Measurements from ENCODE around the gene SELENOK. TPM values are rescaled to one million over a fixed set of nuclear protein-coding genes. Genes with fewer than 3 reads are reported as not detected.

Gene SELENOK
- polyA plus RNA-seq, 1 experiment: 20.3 TPM

DNA sequence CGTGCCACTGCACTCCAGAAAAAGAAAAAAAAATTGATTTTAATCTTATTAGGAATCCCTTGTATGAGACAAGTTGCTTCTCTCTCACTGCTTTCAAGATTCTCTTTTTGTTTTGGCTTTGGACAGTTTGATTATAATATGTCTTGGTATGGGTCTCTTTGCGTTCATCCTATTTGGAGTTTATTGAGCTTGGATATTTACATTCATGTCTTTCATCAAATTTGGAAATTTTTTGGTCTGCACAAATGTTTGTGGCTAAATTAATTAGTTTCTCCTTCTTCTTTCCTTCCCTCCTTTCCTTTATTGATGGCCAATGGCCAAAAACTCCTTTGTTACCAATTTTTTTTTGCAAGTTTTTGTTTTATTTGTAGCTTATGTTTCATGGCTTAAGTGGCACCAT lies 28.1 kb upstream of the SELENOK start:
- no peak overlapping the region for H3K4me3 ChIP-seq (ENCODE audit: low read depth, low read length)
- H3K36me3 ChIP-seq (ENCODE audit: control insufficient read depth, insufficient read depth, low read length): no peaks in the 10 kb centered on the region
- no peak for DNase-seq (ENCODE audit: low read depth)
- TF ChIP-seq, protein P1, sequence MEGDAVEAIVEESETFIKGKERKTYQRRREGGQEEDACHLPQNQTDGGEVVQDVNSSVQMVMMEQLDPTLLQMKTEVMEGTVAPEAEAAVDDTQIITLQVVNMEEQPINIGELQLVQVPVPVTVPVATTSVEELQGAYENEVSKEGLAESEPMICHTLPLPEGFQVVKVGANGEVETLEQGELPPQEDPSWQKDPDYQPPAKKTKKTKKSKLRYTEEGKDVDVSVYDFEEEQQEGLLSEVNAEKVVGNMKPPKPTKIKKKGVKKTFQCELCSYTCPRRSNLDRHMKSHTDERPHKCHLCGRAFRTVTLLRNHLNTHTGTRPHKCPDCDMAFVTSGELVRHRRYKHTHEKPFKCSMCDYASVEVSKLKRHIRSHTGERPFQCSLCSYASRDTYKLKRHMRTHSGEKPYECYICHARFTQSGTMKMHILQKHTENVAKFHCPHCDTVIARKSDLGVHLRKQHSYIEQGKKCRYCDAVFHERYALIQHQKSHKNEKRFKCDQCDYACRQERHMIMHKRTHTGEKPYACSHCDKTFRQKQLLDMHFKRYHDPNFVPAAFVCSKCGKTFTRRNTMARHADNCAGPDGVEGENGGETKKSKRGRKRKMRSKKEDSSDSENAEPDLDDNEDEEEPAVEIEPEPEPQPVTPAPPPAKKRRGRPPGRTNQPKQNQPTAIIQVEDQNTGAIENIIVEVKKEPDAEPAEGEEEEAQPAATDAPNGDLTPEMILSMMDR (IDR thresholded peaks at IDR 0.05; ENCODE audit: insufficient read depth, low read depth, low read length): no peak
- ChIA-PET POLR2A (no interaction called here), CTCF (interaction anchor here (0.6 to 3.5 kb wide), 3 partner anchors 8 to 387 kb away, joined by 3 to 13 read pairs (median 3); no protein-coding TSS in a partner anchor)
- no peaks in the 10 kb centered on the region for H3K27me3 ChIP-seq (ENCODE audit: control insufficient read depth, insufficient read depth, low read length)

DNA sequence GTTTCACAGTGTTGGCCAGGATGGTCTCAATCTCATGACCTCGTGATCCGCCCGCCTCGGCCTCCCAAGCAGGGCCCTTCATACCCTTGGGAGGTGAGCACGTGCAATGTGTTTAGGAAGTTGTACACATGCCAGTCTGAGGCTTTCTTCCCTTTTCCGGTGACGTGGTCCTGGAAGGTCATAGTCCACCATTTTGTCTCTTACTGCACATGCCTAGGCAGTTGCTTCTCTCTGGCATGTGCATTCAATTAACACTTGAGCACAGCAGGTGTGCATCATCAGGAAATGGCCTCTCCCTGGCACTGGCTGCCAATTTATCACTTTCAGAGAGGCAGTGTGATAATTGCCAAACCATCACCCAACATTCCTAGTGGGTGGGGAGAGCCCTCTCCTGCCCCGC lies 21.7 kb upstream of the SELENOK start:
- H3K36me3 ChIP-seq (ENCODE audit: control insufficient read depth, insufficient read depth, low read length): no peaks in the 10 kb centered on the region
- CTCF ChIA-PET: no interaction called here
- TF ChIP-seq, protein P1 (IDR thresholded peaks at IDR 0.05; ENCODE audit: insufficient read depth, low read depth, low read length): no peak

DNA sequence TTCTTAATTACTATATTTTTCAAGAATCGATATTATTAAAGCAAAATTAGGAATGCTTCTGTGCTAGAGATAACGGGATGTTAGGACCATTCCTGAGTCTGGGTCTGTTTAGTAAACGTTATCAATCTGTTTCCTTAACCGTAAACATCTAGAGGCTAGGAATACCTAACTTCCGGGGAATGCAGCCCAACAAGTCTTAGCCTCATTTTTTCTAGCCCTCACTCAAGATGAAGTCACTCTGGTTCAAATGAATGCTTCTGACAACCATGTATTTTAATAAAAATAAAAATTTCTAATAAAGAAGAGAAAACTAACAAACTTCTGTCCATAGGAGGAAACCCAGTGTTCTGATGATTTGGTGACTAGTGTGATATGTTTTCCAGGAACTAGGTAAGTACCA lies 11.1 kb upstream of the SELENOK start:
- no peak for DNase-seq (ENCODE audit: low read depth)
- Histone ChIP-seq H3K27me3 (ENCODE audit: control insufficient read depth, insufficient read depth, low read length) (no peaks in the 10 kb centered on the region), H3K4me3 (ENCODE audit: low read depth, low read length) (no peak overlapping the region), H3K36me3 (ENCODE audit: control insufficient read depth, insufficient read depth, low read length) (no peaks in the 10 kb centered on the region)
- TF ChIP-seq, protein P1 (IDR thresholded peaks at IDR 0.05; ENCODE audit: insufficient read depth, low read depth, low read length): no peak
- POLR2A ChIA-PET: no interaction called here
- CTCF ChIA-PET: no interaction called here

More for the DNA sequence above, 21.7 kb upstream of the SELENOK start:
- POLR2A ChIA-PET: no interaction called here
- DNase-seq (ENCODE audit: low read depth): no peak
- no peak overlapping the region for H3K4me3 ChIP-seq (ENCODE audit: low read depth, low read length)
- H3K27me3 ChIP-seq (ENCODE audit: control insufficient read depth, insufficient read depth, low read length): no peaks in the 10 kb centered on the region

DNA sequence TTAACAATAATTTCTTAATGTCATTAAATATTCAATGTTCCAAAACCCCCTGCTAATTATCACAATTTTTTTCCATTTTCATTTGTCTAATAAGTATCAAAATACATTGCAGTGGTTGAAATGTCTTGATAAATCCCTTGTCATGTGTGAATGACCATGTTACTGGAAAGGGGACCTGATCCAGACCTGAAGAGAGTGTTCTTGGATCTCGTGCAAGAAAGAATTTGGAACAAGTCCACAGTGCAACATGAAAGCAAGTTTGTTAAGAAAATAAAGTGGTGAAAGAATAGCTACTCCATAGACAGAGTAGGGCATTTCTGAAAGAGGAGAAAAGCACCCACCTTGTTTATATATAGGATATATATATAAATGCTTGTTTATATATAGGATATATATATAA lies 10.4 kb upstream of the SELENOK start:
- TF ChIP-seq, protein P1 (IDR thresholded peaks at IDR 0.05; ENCODE audit: insufficient read depth, low read depth, low read length): no peak
- DNase-seq (ENCODE audit: low read depth): no peak
- peaks cover 3% of the 10 kb centered on the region; the same call in 1 of the 2 replicates for H3K27me3 ChIP-seq (ENCODE audit: control insufficient read depth, insufficient read depth, low read length)
- CTCF ChIA-PET: no interaction called here
- POLR2A ChIA-PET: no interaction called here
- H3K4me3 ChIP-seq (ENCODE audit: low read depth, low read length): no peak overlapping the region
- no peaks in the 10 kb centered on the region for H3K36me3 ChIP-seq (ENCODE audit: control insufficient read depth, insufficient read depth, low read length)

DNA sequence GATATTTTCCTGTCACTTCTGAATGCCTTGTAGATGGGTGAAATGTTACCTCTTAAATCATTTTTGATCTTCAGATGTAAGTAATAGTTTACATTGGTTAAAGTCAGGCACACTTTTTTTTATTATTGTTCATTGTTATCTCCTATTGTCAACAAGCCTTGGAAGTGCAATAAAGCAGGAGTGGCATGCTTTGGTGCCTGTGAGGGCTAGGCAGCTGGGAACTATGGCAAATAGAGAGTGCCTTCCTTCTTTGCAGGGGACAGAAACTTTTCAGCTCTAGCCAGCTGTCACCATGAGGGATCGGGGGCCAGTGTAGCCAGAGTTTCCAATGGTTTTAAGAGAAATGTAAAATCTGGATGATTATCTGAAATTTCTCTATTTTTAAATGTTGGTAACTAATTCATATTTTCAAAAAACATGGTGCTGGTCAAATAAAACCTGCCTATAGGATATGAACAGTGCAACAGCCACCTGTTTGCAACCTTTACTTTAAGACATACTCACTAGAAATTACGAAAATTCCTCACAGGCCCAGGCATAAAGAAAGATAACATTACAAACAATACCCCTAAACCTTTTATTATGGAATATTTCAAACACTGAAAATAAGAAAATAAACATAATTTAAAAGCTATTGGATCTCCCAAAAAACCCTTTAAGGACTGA lies 9.1 kb upstream of the SELENOK start:
- ChIA-PET CTCF (no interaction called here), POLR2A (no interaction called here)
- peaks cover 4% of the 10 kb centered on the region; the same call in 1 of the 2 replicates for H3K27me3 ChIP-seq (ENCODE audit: control insufficient read depth, insufficient read depth, low read length)
- H3K36me3 ChIP-seq (ENCODE audit: control insufficient read depth, insufficient read depth, low read length): no peaks in the 10 kb centered on the region
- H3K4me3 ChIP-seq (ENCODE audit: low read depth, low read length): no peak overlapping the region
- DNase-seq (ENCODE audit: low read depth): no peak
- TF ChIP-seq, protein P1 (IDR thresholded peaks at IDR 0.05; ENCODE audit: insufficient read depth, low read depth, low read length): no peak

Measured in BJ (cell line).